CD4-positive, alpha-beta T cell treated with Interleukin-12 subunit alpha and Interleukin-12 subunit beta, for 1 hour (primary cell): Measurements from ENCODE around the gene JPH4.
"Not testable (repeated sequence)": the region's sequence is repeated elsewhere in the genome, so short reads cannot be mapped to it uniquely, and the experiment has no call there.

ENCODE experiments used
- DNase-seq: peaks from one replicate; pipeline ENCODE4 v3.0.0-alpha.2; 2020

The JPH4 gene

DNA sequence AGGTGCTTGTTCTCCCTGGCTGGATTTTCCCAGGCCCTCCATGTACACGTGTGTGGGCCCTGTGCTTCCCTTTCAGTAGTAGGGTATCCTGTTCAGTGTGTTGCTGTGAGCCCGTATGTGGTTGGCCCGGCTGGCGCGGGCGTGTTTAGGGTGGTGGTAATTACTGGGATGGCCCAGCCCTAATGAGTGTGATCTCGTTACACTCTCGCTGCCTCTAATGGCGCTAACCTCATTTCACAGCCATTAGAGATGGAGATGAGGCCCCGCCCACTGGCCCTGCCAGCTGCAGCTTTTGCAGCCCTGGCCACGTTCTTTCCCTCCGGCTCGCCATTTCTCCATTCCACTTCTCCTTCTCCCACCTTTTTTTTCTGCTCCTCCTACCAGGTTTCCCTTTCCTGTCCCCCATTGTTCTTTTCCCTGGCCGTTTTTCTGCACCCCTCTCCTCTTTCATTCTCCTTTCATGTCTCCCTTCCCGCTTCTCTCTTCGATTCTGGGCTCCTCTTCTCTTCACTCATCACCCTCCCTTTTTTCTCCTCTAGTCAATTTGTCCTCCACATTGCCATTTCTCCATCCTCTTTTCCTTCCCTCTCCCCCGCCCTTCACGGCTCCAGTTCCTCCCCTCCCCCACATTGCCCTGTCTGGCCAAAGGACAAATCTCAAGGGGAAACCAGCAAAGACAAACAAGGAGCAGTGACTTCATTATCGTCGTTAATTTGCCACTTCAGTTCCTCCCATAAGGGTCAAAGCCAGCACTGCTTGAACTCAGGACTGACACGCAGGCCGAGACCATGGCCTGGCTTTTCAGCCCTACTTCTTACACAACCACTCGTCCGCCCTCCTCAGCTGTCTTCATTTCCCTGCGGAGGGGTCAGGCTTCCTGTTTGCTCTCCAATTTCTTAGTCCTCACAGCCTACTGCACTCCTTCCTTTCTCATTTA is 33.8 kb downstream of the JPH4 start:
- DNase-seq = no peak

DNA sequence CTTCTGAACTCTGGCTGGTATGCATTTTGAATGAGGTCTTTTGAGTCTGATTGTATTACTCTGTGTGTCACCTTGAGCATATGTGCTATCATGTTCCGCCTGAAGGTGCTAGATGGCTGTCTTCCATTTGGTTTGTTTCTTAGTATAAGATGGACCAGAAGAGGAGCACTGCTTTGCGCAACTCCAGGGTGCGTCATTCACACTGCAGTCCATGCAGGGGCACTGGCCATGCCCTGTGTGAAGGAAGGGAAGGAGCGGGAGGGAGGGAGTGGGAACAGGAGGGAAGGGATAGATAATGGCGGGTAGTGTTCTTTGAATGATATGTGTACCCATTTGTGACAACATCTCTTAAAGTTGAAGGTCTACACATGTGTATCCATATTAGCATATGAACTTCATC is 35.2 kb downstream of the JPH4 start:
- no peak for DNase-seq

DNA sequence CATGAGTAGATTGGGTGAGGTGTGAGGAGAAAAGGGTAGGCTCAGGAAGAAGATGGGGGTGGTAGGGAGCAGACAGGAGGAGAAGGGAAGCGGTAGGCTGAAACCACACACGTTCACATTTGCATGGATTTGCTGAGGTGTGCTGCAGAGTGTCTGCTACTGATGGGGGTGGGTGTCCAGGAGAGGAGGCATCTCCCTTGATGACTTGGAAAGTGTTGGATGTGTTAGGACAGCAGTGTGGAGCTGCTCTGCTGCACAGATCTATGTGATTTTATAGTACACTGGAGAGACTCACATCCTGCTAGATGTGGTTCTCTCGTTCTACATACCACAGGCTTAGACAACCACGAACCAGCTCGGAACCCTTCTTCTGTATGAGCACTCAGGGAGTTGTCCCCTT is 36.3 kb downstream of the JPH4 start:
- no peak for DNase-seq

GRCh38 chr14:23540141-23540469 is 38.5 kb downstream of the JPH4 start:
- no peak for DNase-seq

GRCh38 chr14:23539248-23540140 is 39.1 kb downstream of the JPH4 start:
- DNase-seq = peak; percentile 59

DNA sequence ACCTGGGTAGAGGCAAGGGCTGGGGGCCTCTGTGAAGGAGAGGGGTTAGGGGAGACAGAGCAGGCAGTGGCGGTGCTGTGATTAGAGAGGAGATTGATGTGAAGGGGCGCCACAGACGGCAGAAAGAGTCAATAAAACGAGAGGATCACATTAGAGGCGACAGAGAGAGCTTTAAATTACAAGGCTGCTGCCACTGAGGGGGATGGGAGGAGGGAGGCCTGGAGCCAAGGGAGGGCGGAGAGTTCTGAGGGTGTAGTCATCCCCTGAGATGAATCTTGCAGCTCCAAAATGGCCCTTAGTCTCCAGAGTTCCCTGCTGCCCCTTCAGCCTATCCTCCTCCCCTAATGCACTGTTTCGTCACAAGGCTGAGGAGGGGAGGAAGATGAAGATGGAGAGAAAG is 39.8 kb downstream of the JPH4 start:
- no peak for DNase-seq

DNA sequence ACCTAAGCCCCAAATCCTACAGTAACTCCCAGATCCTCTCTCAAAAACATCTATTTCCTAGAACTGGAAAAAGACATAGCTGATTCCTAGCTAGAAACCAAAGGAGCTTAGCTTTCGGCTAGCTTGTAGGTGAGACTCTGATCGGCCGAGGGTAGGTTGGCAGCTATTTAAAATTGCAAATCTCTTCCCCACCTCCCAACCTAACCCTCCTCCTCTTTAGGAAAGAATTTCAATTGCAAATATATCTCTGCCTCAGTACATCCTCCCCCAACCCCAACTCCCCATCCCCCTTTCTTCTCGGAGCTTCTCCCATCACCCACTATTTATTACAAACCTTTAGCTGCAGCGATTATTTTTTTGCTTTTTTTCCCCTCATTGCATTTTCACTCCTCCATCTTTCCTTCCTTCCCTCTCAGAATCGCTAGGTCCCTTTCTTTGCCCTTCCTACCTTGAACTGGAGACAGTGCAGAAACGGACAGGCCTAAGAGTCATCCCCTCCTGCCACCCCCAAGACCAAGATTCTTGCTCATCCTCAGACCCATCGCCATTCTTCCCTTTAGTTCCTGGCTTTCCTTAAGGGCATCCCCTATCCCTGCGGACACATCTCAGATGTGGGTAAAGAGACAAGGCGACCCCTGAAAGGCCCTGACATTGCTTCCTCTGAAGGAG is 40.4 kb downstream of the JPH4 start:
- DNase-seq = no peak

- DNase-seq = no peak
These were observed 41.1 kb downstream of the JPH4 start for GRCh38 chr14:23537351-23538049.

GRCh38 chr14:23536906-23537305 is 41.7 kb downstream of the JPH4 start:
- DNase-seq = not testable (repeated sequence)

DNA sequence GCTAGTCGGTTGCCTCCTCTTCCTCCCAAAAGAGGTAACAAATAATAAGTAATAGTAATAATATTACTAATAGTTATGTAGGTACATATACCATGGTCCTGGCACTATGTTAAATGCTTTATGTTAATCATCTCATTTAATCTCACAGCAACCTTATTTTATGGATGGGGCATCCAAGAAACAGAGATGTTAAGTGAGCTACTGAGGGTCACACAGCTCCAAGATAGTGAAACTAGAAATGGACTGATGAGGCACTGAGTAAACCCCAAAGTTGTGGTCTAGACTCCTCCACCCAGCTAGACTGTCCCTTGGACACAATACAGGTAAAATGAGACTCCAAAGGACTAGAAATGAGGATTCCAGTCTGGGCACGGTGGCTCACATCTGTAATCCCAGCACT is 42.1 kb downstream of the JPH4 start:
- DNase-seq = no peak

DNA sequence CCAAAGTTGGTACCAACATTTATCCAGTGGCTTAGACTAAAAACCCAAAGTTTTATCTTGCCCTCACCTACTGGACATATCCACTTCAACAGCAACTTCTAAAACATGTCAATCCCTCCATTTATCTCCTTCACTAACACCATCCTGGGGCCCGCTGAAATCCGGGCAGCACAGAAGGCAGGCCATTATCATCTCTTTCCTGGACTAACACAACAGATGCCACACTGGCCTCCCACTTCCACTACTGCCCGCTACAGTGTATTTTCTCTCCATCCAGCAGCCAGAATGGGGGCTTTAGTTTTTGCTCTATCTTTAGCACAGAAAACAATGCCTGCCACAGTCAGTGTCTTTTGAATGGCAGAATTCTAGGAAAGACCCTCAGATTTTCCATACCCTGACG is 42.6 kb downstream of the JPH4 start:
- DNase-seq = no peak

- no peak for DNase-seq
These were observed 44.7 kb downstream of the JPH4 start for GRCh38 chr14:23533652-23534435.

DNA sequence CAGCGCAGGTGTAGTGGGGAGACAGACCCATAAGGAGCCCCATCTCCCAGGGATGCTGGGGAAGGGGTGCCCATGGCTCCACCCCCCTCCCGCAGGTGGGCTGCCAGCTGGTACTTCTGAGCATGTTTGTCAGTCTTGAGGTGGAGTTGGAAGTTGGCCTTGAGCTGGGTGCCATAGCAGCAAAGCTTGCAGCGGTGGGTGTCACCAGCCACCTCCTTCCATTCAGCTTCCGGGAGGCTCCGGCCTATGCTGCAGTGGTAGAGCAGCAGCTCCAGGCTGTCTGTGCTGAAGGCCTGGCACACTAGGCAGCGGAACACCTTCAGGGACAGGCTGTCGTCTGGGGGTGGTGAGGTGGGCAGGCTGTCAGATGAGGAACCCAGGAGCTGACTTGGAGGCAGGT is 45.9 kb downstream of the JPH4 start:
- no peak for DNase-seq

DNA sequence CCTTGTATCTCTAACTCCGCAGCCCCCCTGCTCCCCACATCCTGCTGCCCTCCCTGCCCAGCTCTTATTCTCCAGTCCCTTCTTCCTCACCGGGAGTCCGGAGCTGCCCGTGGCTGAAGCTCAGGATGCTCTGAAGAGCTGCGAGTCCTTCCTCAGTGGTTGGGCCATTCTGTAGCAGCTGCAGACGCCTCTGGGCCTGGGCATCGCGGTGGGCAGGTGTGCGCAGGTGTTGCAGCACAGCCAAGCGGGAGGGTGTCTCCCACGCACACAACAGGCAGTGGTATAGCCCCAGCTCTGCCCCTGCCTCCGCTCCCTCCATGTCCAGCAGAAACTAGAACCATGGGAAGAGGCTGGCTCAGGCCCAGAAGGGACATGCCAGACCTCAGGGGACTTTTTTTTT is 47.2 kb downstream of the JPH4 start:
- DNase-seq = no peak

GRCh38 chr14:23530375-23531055 is 48.1 kb downstream of the JPH4 start:
- DNase-seq = no peak

DNA sequence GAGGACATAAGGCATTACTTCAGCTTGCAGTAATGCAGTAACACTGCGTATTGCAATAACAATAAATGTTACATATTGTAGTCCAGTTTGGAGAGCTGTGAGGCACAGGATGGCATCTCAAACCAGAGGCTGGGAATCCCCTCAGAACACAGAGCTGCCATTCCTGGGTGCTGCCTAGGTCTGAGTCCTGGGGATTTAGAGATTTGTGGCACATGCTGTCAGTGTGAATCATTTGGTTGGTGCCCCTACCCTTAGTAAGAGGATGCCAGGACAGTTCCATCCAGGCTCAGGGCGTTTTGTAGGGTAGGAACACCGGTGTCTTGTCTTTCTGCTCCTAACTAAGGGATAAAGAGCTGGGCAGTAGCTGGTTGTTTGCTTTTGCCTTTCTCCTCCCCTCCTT is 49.6 kb downstream of the JPH4 start:
- DNase-seq = no peak

- DNase-seq = no peak
These were observed 50.0 kb downstream of the JPH4 start for GRCh38 chr14:23528555-23528954.

DNA sequence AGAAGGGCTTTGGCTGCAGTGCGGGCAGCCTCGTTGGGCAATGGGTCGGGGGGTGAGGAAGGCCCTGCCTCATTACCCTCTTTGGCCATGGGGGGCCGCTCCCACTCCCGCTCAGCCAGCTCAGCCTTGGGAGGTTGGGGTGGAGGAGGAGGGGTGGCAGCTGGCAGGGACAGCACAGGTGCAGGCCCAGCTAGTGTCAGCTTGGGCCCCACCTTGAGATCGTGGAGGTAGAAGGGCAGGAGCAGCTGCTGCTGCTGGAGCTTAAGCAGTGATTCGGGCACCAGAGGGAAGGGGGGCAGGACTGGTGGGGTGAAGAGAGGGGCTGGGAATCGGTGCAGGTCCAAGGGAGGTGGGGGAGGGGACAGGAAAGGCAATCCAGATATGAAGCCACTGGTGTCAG is 53.0 kb downstream of the JPH4 start:
- no peak for DNase-seq

- DNase-seq = no peak
These were observed 53.6 kb downstream of the JPH4 start for GRCh38 chr14:23524954-23525353.

- DNase-seq = no peak
These were observed 55.2 kb downstream of the JPH4 start for GRCh38 chr14:23523229-23524016.
